T-helper 9 cell (primary cell): Measurements from ENCODE around the gene ABHD17C.
A peak's percentile ranks its signal among the peaks of the same experiment; 100 is the strongest.

Source experiments
- DNase-seq: peaks from one replicate; pipeline ENCODE4 v3.0.0-alpha.2; 2020

Gene ABHD17C

DNA sequence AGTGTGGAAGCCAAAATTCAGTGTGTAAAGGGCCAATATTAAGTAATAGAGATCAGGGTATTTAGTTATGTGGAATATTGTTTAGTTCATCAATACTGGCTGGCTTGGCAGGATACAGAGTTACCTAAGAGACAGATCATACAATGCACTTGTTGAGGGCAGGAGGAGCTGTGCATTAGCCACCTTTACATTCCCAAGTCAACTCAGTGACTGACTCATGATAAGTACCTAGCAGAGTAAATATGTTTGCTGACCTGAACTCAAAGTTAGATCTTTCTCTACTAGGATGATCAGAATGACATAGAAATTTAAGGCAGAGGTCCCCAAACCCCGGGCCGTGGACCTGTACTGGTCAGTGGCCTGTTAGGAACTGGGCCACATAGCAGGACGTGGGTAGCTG is 3.5 kb upstream of the ABHD17C start:
- no peak for DNase-seq

DNA sequence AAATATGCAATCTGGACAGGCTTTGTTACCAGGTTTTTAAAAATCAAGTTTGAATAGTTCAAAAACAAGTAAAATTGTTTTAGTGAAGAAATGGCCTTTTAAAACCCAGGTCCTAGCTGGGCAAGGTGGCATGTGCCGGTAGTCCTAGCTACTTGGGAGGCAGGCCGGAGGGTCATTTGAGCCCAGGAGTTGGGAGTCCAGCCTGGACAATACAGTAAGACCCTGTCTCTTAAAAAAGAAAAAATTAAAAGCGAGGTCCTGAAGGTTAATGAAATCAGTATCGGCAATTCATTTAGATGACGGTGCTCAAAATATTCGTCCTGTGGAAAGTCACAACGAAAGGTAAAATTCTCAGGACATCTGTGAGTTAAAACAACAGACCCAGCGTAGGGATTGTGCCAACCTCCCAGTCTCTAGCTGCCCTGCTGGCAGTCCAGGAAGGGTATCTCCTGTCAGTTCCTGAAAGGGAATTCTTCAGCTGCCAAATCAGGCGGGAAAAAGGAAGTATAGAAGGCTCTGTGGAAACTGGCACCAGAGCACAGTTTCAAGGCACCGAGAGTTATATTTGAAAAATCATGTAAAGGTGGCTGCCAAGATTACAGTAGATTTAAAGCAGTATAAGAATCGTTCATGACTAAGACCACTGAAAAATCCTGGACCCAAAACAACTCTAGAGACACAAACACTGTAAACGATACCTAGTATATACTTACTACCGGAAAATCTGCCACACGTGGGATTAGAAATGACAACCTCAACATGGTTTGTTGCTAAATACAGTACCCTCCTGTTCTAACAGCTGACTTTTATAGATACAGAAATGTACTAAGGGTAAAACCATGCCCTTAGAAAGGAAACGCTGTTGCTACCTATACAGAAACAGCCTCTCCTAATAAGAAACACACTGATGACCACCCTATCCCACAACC is 1.2 kb upstream of the ABHD17C start:
- DNase-seq = no peak

DNA sequence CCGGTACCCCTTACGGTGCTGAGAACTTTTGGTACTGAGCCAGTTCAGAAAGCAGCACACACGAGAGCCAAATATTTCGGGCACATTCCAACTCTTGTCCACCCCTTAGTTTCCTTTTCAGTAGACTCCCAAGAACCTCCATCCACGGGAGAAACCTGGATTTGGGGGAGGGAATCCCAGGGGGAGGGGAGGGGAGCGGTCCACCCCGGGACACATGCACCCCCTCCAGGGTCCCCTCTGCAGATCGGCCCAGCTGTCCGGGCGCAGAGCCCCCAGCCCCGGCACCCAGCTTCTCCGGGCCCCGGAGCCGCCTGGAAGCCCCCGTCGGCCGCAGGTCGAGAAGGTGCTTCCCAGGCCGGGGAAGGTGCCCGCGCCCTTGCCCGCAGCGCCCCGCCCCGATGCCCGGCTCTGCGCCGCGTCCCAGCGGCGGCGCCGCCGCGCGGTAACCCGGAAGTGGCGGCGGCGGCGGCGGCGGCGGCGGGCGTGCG is 455 bp upstream of the ABHD17C start:
- peak; percentile 22 for DNase-seq

DNA sequence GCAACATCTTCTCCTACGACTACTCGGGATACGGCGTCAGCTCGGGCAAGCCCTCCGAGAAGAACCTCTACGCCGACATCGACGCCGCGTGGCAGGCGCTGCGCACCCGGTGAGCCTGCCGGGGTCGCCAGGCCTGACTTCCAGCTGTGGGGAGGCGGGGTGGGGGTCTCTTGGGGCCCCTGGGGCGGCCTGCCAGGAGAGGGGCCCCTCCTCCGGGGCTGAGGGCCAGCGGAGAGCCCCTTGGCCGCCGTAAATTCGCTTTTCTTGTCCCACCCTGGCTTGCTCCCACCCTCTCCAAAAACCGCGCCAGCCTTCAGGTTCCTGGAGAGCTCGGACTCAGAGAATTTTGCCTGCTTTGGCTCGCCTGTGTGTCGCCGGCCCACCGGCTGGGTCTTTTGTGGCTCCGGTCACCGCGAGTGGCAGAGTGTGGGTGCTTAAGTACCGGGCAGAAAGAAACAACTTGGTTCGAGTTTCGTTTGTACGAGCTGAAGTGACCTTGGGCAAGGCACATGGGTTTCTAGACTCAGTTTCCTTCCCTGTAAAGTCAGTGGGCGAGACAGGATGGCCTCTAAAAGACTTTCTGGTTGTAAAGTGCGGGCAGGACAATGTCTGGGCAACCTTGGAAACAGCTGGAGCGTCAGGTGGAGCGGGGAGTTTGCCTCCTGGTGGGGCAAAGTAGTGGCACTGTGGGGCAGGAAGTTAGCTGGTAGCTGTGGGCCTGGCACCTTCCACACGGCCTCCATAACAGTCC is 976 bp downstream of the ABHD17C start:
- DNase-seq = no peak

DNA sequence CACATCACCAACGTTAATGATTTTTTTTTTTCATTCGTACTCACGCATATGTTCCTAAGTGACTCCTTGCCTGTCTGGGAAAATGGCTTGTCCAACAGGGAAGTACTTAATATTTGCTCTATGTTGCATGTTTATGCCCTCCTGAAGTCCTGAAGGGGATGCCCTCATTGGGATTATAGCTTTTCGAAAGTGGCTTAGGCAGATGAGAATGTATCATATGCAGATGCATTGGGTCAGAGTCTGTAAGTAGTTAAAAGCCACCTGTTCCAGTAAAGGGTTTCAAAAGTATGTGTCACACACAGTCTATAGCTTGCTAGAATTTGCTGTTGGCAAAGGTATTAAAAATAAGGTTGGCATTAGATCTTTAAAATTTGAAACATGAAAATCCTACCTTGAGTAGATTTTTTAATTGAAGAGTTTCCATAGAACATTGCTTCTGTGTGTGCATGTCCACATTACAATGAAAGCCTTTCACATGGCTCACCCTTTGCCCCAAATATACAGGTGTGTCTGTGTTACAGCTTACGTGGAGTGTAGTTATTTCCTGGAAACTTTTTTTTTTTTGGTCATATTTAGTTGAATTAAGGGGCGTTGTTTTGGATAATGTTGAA is 2.1 kb downstream of the ABHD17C start:
- no peak for DNase-seq

DNA sequence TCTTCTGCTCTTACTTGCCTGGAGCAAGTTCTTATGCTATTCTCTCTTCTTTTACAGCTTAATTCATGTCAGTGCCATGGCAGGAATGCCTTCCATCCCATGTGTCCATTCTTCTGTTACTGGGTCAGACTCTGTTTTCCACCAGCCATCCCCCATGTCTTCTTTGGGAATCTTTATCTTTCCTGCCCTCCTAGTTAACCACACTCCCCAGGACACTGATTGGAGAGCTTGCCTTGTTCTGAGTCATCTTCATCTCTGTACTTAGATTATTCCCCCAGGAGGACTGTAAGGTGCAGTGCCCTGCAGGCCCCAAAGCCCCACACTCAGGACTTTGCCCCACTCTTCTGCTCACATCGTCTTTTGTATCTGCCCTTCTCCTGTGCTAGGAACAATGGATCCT is 3.6 kb downstream of the ABHD17C start:
- DNase-seq = no peak

DNA sequence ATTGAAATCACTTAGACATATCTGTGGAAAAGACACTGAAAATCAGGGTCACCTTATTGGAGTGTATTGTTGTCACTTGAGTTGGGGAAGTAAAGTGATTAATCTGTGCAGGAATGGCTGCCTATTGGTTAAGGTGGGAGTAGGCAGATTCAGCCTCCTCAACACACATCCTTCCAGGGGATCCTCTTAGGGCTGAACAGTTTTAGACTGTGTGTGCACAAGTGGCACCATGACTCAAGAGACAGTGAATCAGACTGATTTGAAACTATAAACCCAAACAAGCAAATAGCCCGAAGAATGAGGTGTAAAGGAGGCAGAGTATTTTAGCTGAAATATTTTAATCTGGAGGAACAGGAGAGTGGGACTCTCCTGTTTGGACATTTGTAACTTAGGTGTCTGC is 4.9 kb downstream of the ABHD17C start:
- no peak for DNase-seq

DNA sequence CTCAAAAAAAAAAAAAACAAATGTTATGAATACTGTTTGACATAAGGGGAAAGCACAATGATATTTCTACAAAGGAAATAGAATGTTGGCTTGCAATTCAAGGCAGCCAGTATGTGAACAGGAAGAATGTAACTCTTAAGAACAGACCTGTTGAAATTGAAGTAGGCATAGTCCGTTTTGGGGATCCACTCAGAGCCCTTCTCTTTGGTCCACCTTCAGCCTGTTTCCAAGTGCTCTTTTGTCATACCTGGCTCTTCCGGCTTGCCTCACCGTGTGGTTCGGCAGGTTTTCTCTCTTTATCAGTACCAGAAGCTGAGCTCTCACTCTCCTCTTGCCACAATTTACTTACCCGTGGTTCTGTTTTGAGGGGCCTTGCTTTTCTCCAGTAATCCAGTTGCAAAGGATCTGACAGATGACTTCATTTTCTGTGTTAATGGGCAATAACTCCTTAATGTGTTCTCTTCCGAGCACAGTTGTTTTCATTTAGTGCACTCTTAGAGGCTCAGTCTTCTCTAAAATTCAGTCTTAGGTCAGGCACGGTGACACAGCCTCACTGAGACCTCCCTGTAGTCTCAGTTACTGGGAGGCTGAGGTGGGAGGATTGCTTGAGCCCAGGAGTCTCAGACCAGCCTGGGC is 6.7 kb downstream of the ABHD17C start:
- no peak for DNase-seq

DNA sequence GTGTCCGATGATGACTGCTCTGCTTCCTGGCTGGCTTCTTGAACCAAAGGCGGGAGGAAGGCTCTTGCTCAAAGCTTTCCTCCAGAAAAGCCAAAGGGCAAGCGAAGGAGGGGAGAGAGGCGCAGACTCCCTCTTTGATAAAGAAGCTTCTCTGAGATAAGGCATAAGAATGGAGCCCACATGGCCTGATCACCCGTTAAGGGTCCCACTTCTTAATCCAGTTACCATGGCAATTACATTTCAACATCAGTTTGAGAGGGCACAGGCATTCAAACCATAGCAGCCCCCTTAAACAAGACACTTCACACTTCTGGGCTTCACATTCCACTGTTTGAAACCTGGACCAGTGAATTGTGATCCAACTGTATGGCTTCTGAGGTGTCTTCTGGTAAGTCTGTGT is 8.0 kb downstream of the ABHD17C start:
- DNase-seq = no peak

DNA sequence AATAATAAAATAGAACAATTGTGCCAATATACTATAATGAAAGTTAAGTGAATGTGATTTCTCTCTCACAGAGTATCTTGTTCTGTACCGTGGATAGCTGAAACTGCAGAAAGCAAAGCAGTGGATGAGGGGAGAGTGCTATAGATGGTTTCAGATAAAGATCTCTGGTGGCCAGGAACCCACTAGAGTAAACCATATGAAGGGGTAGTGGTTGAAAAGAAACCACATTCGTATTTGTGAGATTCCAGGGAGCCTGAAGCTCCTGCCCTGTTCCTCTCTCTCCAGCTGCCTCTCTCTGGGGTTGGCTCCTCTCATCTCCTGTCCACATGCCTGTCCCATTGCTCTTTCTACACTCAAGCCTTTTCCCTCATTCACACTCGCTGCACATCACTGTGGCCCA is 8.9 kb downstream of the ABHD17C start:
- DNase-seq = no peak

DNA sequence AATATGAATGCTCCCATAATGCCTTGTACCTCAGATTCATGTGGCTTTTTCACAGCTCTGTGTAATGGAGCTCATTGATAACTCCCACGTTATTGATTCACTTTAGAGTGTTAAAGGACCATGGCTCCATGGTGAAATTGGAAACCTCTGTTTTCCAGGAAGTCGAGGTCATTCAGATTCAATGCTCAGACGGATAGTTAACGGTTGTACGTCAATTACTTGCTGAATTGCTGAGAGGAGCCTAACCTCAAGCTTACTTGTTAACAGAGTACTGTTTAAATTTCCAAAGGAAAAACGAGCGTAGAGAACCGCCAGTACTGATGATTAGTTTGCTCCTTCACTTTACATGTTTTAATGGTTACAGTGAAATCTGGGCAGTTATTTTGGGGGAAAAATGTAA is 11.1 kb downstream of the ABHD17C start:
- DNase-seq = no peak

DNA sequence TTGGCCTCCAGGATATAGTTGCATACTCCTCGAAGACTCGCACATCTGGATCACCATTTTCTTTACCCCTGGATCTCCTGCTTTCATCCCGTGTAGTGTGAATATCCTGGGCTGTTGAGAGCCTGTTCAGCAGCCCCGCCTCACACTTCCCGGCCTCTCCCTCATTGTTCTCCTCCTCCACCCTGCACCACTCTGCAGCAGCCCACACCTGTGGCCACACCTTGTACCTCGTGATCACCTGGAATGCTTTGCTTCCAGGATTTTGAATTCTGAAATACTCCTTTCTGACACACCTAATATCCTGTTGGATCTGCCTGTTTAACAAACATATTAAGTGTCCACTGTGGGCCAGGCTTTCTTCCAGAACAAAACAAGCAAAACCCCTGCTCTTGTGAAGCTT is 14.4 kb downstream of the ABHD17C start:
- DNase-seq = no peak

DNA sequence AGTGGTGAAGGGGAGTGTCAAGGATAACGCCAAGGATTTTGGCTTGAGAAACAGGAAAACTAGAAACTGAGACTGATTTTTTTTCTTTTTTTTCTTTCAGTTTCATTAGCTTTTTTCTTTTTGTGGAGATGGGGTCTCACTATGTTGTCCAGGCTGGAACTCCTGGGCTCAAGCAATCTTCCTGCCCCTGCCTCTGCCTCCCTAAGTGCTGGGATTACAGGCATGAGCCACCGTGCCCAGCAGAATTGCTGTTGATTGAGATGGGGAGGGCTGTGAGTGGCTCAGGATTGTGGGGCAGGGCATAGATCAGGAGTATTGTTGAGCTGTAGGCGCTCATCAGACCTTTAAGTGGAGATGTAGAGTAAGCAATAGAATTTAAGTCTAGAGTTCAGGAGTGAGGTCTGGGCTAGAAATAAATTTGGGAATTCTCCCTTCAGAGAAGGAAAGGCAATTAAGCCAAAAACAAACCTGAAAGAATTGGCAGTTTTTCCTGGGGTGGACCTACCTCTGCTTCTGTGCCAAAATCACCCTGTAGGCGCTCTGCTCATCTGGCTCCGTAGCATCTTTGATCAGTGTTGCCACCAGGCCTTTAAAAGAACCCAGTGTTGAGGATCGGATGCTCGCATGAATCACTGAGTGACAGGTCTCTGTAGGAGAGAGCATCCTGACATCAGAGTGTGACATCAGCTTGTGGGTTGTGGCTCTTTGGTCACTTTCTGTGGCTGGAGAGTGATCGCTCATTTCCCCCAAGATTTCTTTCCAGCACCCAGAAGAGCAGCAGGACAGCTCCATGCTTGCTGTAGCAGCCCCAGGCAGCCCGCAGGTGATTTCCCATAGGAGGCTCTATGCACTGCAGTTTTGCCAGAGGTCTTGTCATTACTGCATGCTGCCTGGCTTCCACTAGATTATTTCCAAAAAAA is 15.8 kb downstream of the ABHD17C start:
- no peak for DNase-seq

DNA sequence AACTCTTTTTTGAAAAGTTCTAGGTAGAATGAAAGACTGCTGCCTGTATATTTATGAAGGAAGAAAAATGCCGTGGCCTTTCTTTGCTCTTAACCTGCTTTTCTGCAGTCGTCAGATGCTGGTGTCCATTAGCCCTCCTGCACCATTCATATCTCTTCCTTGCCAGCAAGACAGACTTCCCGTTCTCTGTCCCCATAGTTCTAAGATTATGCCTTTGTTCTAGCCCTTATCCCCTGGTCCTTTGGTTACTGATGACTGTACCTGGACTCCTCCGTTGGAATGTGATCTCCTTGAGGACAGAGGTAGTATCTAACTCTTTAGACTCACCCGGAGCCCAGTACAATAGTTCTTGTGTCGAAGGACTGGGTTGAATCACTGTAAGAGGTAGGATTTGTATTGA is 16.8 kb downstream of the ABHD17C start:
- DNase-seq = no peak

DNA sequence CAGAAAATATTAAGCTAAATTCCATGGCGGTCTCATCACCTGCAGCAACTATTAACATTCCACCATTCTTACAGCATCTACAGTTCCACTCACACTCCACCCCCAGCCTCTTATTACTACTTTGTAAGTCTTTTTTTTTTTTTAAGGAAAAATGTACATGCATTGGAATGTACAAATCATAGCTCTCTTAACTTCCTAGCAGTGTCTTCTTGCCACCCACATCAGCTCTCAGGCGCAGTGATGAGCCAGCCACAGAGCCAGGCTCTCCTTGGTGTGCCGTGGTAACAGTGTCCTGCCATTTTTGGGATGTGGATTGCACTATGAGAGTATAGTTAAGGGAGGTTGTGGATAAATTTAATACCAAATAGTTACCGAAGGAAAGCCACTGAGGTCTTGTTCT is 17.8 kb downstream of the ABHD17C start:
- no peak for DNase-seq

DNA sequence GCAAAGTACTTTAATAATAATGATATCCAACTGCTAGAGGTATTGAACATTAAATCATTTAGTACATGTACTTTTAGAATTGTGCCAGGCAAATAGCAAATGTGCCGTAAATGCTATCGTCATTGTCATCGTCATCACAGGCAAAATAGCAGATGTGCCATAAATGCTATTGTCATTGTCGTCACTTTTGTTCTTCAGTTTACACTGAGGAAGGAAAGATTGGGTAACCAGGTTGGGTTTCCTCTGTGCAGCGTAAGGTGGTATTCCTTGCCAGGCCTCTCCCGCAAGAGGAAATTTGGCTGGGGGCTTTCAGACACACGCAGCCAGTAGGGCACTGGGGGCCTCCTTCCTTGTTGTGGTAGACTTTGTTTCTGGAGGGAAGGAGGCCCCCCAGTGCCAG is 26.4 kb downstream of the ABHD17C start:
- DNase-seq = no peak

DNA sequence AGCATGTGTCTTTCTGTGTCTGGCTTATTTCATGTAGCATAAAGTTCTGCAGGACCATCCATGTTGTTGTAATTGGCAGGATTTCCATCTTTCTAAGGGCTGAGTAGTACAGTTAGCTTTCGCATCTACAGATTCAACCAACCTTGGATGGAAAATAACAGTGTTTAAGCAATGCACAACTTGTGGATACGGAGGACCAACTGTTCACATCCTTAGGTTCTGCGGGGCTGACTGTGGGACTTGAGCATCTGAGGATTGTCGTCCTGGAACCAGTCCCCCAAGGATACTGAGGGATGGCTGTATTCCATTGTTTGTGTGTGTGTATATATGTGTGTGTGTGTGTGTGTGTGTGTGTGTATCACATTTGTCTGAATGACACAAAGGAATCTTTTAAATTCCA is 27.7 kb downstream of the ABHD17C start:
- no peak for DNase-seq

DNA sequence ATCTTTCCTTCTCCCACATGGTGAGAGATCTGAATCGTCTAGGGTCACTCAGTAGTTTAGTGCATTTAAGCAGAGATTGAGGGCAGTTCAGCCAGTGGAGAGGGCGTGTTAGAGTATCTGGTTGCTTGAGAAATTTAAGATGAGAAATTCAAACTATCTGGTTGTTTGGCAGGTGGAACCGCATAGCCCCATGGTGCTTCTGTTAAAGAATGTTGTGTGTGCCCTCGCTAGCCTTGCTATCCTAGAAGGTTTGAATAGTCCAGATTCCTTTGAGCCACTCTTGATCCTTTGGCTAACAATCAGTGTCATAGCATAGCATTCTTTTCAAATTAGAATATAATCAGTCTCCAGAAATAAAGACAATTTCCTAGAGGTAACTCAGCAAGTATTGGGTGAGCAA is 32.1 kb downstream of the ABHD17C start:
- DNase-seq = no peak

DNA sequence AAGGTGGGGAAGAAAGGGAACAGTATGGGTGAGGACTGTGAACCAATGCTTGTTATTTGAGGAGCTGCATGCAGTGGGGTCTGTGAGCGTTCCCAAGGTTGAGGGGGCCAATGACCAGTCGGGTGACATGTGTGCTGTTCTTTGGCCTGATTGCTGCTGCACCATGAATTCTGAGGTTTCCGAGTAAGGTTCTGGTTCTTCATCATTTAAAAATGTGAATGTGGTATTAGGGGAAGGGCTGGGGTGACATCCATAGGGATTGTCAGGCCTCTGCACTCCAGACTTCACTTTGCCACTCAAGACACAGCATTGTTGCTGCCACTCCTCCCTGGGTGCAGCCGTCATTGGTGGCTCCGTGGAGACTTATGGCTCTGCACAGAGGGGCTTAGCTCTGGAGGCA is 32.5 kb downstream of the ABHD17C start:
- DNase-seq = no peak

DNA sequence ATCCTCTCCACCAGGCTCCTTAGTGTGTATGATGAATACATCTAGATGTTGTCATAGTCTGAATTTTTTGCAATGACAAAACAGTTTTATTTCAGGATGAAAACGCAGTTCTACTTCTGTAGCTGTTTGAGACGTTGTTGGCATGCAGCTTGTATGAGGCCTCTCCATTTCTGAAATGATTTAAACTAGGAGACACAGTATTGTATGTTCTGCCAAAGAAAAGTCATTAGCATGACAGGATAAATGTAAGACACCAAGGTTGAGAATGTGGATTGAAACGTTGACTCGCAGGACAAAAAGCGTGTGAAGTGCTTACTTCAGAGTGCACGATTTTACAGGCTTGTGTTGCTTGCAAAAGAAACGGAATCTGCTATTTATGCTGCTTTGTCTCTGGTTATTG is 35.3 kb downstream of the ABHD17C start:
- no peak for DNase-seq

DNA sequence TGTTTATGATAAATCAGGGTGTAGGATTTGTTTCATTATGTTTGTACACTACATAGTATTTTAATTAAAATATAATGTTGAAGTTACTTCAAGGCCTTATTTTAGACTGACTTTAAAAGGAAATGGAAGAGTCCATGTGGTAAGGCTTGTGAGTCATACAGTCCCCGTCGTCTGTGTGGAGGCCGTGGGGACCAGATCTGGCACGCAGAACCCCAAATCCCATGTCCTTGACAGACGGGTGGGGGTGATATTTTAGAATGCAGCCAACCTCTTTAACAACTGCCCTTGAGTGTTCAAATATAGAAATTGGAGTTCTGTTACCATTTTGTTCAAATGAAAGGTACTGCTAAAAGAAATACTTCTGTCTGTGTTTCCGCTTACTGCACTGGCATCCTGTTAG is 35.8 kb downstream of the ABHD17C start:
- DNase-seq = no peak

DNA sequence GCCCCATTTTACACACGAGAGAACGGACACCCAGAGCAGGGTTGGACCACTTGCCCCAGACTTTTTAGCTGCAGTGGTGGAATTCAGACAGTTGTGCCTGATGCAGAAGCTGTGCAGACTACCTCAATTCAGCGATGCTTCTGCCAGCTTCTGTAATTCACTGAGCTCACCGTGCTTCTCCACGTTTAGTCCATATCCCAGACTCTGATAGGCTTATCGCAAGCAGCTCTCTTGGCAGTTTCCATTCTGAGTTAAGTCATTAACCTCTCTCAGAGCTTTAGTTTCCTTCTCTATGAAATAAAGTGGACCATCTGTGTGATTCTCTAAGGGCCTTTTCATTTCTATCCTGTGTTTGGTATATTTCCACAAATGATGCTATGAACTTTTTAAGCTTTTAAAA is 37.1 kb downstream of the ABHD17C start:
- no peak for DNase-seq
